Activated naive CD8-positive, alpha-beta T cell treated with anti-CD3 and anti-CD28 coated beads for 36 hours (primary cell): Measurements from ENCODE around the gene CKS2. TPM values are rescaled to one million over a fixed set of nuclear protein-coding genes. Genes with fewer than 3 reads are reported as not detected.

Experiments used
- DNase-seq: peaks from one replicate; pipeline ENCODE4 v3.0.0; 2021
- H3K27ac Mint-ChIP-seq: one replicate; pipeline ENCODE4 v1.8.0; 2022; ENCODE audit warnings: mild to moderate bottlenecking, moderate library complexity, mixed read lengths
- H3K27me3 Mint-ChIP-seq: one replicate; pipeline ENCODE4 v1.8.0; 2022; ENCODE audit warnings: mild to moderate bottlenecking, mixed read lengths
- H3K36me3 Mint-ChIP-seq: one replicate; pipeline ENCODE4 v1.8.0; 2021; ENCODE audit warnings: mild to moderate bottlenecking, mixed read lengths
- H3K4me1 Mint-ChIP-seq: one replicate; pipeline ENCODE4 v1.8.0; 2021; ENCODE audit warnings: mixed read lengths
- H3K4me3 Mint-ChIP-seq: one replicate; pipeline ENCODE4 v1.8.0; 2022; ENCODE audit warnings: mild to moderate bottlenecking, moderate library complexity, mixed read lengths
- H3K9me3 Mint-ChIP-seq: one replicate; pipeline ENCODE4 v1.8.0; 2022; ENCODE audit warnings: mixed read lengths
- total RNA-seq, 2 experiments: library from RNA; stranded (reverse); gene quantifications; one replicate each; pipeline ENCODE4 v1.2.3, GENCODE V29; 2021

The CKS2 gene
- total RNA-seq, 2 experiments from 2014 or later, result 333 to 343 TPM

- Mint-ChIP-seq H3K9me3 (no peaks in the 10 kb centered on the region), H3K27ac (no peak overlapping the region), H3K4me1 (peaks cover 6% of the 10 kb centered on the region), H3K36me3 (peaks cover 27% of the 10 kb centered on the region), H3K27me3 (no peaks in the 10 kb centered on the region), H3K4me3 (no peak overlapping the region)
- no peak for DNase-seq
These were observed 51.8 kb downstream of the CKS2 start for GRCh38 chr9:89362647-89363310.

- H3K36me3 Mint-ChIP-seq, result peaks cover 26% of the 10 kb centered on the region
- no peak for DNase-seq
These were observed 52.3 kb downstream of the CKS2 start for GRCh38 chr9:89363311-89363670.

GRCh38 chr9:89363921-89364665 lies 53.1 kb downstream of the CKS2 start:
- Mint-ChIP-seq H3K4me1 (peaks cover 6% of the 10 kb centered on the region), H3K36me3 (peaks cover 22% of the 10 kb centered on the region), H3K4me3 (no peak overlapping the region), H3K27me3 (no peaks in the 10 kb centered on the region), H3K9me3 (no peaks in the 10 kb centered on the region), H3K27ac (peak overlapping the region; percentile 34)
- DNase-seq, result no peak

More at GRCh38 chr9:89363311-89363670, 52.3 kb downstream of the CKS2 start:
- Mint-ChIP-seq H3K9me3 (no peaks in the 10 kb centered on the region), H3K27me3 (no peaks in the 10 kb centered on the region), H3K27ac (no peak overlapping the region), H3K4me3 (no peak overlapping the region), H3K4me1 (peaks cover 6% of the 10 kb centered on the region)

- H3K27me3 Mint-ChIP-seq, result no peaks in the 10 kb centered on the region
- H3K36me3 Mint-ChIP-seq, result peaks cover 20% of the 10 kb centered on the region
- H3K4me3 Mint-ChIP-seq, result no peak overlapping the region
- peak overlapping the region; percentile 34 for H3K27ac Mint-ChIP-seq
- H3K9me3 Mint-ChIP-seq, result no peaks in the 10 kb centered on the region
- DNase-seq, result no peak
- peaks cover 6% of the 10 kb centered on the region for H3K4me1 Mint-ChIP-seq
These were observed 53.9 kb downstream of the CKS2 start for GRCh38 chr9:89364666-89365531.

- Mint-ChIP-seq H3K27ac (peak overlapping the region; percentile 55), H3K4me3 (no peak overlapping the region)
- no peak for DNase-seq
These were observed 54.5 kb downstream of the CKS2 start for GRCh38 chr9:89365532-89365912.

More at GRCh38 chr9:89365532-89365912, 54.5 kb downstream of the CKS2 start:
- Mint-ChIP-seq H3K36me3 (peaks cover 15% of the 10 kb centered on the region), H3K27me3 (no peaks in the 10 kb centered on the region), H3K9me3 (no peaks in the 10 kb centered on the region), H3K4me1 (peaks cover 6% of the 10 kb centered on the region)

Other genes starting within 250 kb of the CKS2 start
- gene SHC3, start 132.4 kb upstream of the CKS2 start, total RNA-seq, result not detected
- 10 to 100 TPM; 27.3 to 34.7 TPM for gene SECISBP2, start 7.3 kb downstream of the CKS2 start, total RNA-seq
- gene SEMA4D, start 186.9 kb downstream of the CKS2 start, total RNA-seq, result 100 to 1,000 TPM; 239 to 245 TPM